Kidney epithelial cell (primary cell): ENCODE results near the gene WSCD1. TPM values are rescaled to one million over a fixed set of nuclear protein-coding genes. Genes with fewer than 3 reads are reported as not detected.

ENCODE experiments used
- DNase-seq: peaks from one replicate; pipeline ENCODE4 v3.0.0-alpha.2; 2010; ENCODE audit warnings: low read depth
- H3K27me3 ChIP-seq: 2 replicates; pipeline ENCODE4 v1.6.0; 2011; ENCODE audit warnings: low read length; ENCODE audit not compliant: control insufficient read depth, insufficient read depth
- H3K36me3 ChIP-seq: 2 replicates; pipeline ENCODE4 v1.5.1; 2011; ENCODE audit warnings: low read length; ENCODE audit not compliant: control insufficient read depth, insufficient read depth
- H3K4me3 ChIP-seq: 2 replicates; pipeline ENCODE4 v1.5.1; 2011; ENCODE audit warnings: low read depth, mild to moderate bottlenecking, control low read depth, low read length
- total RNA-seq: library from RNA; depleted of rRNA; stranded (reverse); fragments of >200 nt; gene quantifications from 2 replicates; pipeline ENCODE4 v1.2.3, GENCODE V29; 2015
- TF ChIP-seq, protein P1 (sequence below): IDR thresholded peaks from 2 replicates; pipeline ENCODE4 v1.5.1; 2011; ENCODE audit warnings: mild to moderate bottlenecking, moderate library complexity, low read length, control low read depth, inconsistent platforms; ENCODE audit not compliant: insufficient read depth, poor library complexity, severe bottlenecking

WSCD1 gene
- total RNA-seq, 1 donor from 2014 or later: 21.4 TPM

DNA sequence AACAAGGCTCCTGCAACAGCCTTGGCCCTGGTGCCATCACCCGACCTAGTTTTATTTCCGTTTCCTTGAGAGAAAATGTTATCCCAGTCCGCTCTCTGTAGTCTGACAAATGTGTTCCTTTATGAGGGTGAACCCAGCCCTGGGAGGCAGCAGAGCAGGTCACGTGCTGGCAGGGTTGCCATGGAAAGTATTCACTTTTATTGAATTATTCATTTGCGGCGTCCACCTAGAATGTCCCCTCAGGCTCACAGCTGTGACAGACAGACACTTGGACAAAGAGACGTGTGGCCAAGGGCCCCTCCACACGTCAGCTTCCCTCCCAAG, 90.0 kb downstream of the WSCD1 start:
- H3K36me3 ChIP-seq: no peaks in the 10 kb centered on the region
- no peak overlapping the region for H3K4me3 ChIP-seq
- TF ChIP-seq, protein P1, sequence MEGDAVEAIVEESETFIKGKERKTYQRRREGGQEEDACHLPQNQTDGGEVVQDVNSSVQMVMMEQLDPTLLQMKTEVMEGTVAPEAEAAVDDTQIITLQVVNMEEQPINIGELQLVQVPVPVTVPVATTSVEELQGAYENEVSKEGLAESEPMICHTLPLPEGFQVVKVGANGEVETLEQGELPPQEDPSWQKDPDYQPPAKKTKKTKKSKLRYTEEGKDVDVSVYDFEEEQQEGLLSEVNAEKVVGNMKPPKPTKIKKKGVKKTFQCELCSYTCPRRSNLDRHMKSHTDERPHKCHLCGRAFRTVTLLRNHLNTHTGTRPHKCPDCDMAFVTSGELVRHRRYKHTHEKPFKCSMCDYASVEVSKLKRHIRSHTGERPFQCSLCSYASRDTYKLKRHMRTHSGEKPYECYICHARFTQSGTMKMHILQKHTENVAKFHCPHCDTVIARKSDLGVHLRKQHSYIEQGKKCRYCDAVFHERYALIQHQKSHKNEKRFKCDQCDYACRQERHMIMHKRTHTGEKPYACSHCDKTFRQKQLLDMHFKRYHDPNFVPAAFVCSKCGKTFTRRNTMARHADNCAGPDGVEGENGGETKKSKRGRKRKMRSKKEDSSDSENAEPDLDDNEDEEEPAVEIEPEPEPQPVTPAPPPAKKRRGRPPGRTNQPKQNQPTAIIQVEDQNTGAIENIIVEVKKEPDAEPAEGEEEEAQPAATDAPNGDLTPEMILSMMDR: no peak
- no peak for DNase-seq
- peaks cover 5% of the 10 kb centered on the region for H3K27me3 ChIP-seq

GRCh38 chr17:6160911-6161855, 91.0 kb downstream of the WSCD1 start:
- Histone ChIP-seq H3K27me3 (peaks cover 7% of the 10 kb centered on the region), H3K36me3 (no peaks in the 10 kb centered on the region), H3K4me3 (no peak overlapping the region)
- no peak for DNase-seq
- TF ChIP-seq, protein P1: no peak

DNA sequence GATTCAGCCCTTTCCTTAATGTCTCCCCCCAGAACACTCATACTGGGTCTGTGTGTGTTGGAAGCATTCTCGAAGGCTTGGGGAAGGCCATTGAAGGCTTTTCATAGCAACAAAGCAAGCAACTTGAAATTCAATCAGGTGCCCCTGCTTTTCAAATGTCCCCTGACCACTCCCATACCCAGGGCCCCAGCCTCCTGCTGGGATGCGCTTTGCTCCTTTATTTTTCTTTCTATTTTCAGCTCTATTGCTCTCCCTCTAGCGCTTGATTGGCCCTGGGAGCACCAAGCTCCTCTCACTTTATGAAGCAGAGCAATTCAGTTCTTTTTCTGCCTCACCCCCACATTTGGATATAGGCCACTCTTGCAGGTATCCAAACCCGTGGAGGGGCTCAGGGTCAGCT, 92.0 kb downstream of the WSCD1 start:
- H3K36me3 ChIP-seq: no peaks in the 10 kb centered on the region
- no peak overlapping the region for H3K4me3 ChIP-seq
- DNase-seq: no peak
- TF ChIP-seq, protein P1: no peak
- peaks cover 6% of the 10 kb centered on the region for H3K27me3 ChIP-seq

DNA sequence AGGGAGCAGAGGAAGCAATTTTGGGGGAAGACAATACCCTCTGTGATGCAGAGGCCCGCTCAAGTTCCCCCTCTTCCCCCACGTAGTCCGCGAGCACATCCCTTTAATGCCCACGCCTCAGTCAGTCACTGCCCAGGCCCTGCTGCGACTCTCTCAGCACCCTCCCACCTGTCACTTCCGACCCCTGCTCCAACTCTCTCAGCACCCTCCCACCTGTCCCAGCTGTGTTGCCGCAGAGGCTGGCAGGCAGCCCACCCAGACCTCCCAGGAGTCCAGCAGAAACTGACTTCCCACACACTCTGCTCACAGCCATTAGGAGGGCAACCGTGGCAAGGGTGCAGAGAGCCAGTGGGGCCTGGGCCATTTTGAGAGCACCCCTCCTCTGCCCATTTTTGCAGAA, 92.7 kb downstream of the WSCD1 start:
- Histone ChIP-seq H3K4me3 (no peak overlapping the region), H3K27me3 (peaks cover 11% of the 10 kb centered on the region), H3K36me3 (no peaks in the 10 kb centered on the region)
- no peak for DNase-seq
- TF ChIP-seq, protein P1: no peak

DNA sequence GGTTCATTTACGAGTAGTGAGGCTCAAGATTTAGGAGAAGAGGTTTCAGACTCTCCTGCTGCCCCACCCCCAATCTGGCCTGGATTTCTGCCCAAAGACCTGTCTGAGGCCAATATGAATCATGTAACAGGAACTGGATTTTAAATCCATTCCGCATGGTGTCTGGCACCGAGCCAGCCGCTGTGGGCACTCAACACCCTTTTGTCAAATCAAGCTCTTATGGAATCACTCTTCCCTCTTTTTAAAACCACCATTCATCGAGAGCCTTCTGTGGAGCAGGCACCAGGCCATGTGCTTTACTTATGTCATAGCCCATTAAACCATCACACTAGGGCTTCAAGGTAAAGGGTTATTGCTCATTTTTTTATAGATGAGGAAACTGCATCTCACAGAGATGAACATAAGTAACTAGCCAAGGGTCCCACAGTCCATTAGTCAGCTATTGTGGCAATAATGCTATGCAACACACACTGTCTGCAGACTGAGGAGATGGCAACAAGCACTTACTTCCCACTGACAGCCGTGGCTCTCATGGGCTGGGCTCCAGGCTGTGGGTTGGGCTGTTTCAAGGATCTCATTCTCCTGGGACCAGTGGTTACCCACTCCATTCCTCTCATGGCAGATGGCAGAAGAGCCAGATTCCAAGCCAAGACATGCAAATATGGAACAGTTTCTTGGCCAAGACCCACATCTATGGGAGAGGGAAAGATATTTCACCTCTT, 93.6 kb downstream of the WSCD1 start:
- peaks cover 11% of the 10 kb centered on the region for H3K27me3 ChIP-seq
- DNase-seq: no peak
- TF ChIP-seq, protein P1: no peak
- no peak overlapping the region for H3K4me3 ChIP-seq
- no peaks in the 10 kb centered on the region for H3K36me3 ChIP-seq
